Measurements from ENCODE around the gene BBIP1. TPM values are rescaled to one million over a fixed set of nuclear protein-coding genes. Genes with fewer than 3 reads are reported as not detected.

Gene BBIP1
- total RNA-seq, 2 experiments from 2014 or later: 17.1 to 21.9 TPM

DNA sequence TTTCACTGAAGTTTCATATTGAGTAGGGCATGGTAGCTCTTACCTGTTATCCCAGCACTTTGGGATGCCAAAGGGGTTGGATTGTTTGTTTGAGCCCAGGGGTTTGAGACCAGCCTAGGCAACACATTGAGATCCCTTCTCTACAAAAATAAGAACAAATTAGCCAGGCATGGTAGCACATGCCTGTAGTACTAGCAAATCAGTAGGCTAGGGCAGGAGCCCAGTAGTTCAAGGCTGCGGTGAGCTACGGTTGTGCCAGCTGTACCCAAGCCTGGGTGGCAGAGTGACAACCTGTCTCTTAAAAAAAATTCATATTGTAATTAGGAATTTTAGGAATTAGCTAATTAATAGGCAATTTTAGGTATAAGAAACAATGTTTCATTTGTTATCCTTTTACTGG is 18.0 kb downstream of the BBIP1 start:
- Histone ChIP-seq H3K9me3 (ENCODE audit: control insufficient read depth in 1 of 2, insufficient read depth in 1 of 2, low read length in 2 of 2) (no peaks in the 10 kb centered on the region), H3K27ac (ENCODE audit: low read depth in 1 of 2, low read length in 2 of 2) (no peak overlapping the region), H3K27me3 (ENCODE audit: control insufficient read depth in 1 of 2, insufficient read depth in 2 of 2, low read length in 2 of 2) (no peaks in the 10 kb centered on the region), H3K4me3 (ENCODE audit: low read length) (no peak overlapping the region), H3K36me3 (ENCODE audit: insufficient read depth, low read length) (peaks cover 72% of the 10 kb centered on the region), H3K4me1 (ENCODE audit: insufficient read depth, low read length) (no peaks in the 10 kb centered on the region)
- ChIA-PET CTCF (interaction anchor here (0.9 kb wide), 1 partner anchor 12 kb away, joined by 4 read pairs; no protein-coding TSS in a partner anchor), POLR2A (interaction anchor here (0.6 to 2.0 kb wide), 8 partner anchors 10 to 842 kb away, joined by 3 to 8 read pairs (median 4); partner anchors contain the start of genes BBIP1, PDCD4 and SHOC2)
- H3K9me3 Mint-ChIP-seq: no peaks in the 10 kb centered on the region
- peak overlapping the region; percentile 34 for H3K27ac Mint-ChIP-seq
- intact Hi-C loops (cut with DNase I, micrococcal nuclease): no loop called here
- no peak for TF ChIP-seq CTCF (IDR thresholded peaks at IDR 0.05)
- no peak for ATAC-seq (ENCODE audit: poor library complexity)
- H3K4me1 Mint-ChIP-seq (ENCODE audit: low read depth): peaks cover 34% of the 10 kb centered on the region
- H3K36me3 Mint-ChIP-seq (ENCODE audit: low read depth): peaks cover 92% of the 10 kb centered on the region
- no peaks in the 10 kb centered on the region for H3K27me3 Mint-ChIP-seq
- no peak overlapping the region for H3K4me3 Mint-ChIP-seq
- no peak for DNase-seq

DNA sequence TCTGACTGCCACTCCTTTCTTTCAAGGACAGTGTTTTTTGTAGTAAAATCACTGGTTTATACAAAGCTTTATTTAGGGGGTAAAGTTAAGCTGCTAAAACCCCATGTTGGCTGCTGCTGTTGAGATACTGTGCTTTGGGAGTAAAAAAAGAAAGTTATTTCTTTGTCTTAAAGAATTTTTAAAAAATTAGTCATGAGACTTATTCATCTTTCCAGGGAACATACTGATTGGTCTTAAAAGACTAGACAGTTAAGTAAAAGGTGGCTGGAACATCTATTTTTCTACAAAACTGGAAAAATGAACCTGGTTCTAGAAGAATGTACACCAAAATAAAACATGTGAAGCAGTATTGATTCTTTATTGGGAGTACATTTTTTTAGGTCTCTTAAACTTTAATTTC is 20.6 kb downstream of the BBIP1 start:
- Histone ChIP-seq H3K4me1 (ENCODE audit: insufficient read depth, low read length) (no peaks in the 10 kb centered on the region), H3K27me3 (ENCODE audit: control insufficient read depth in 1 of 2, insufficient read depth in 2 of 2, low read length in 2 of 2) (no peaks in the 10 kb centered on the region), H3K4me3 (ENCODE audit: low read length) (no peak overlapping the region), H3K36me3 (ENCODE audit: insufficient read depth, low read length) (peaks cover 86% of the 10 kb centered on the region), H3K9me3 (ENCODE audit: control insufficient read depth in 1 of 2, insufficient read depth in 1 of 2, low read length in 2 of 2) (no peaks in the 10 kb centered on the region), H3K27ac (ENCODE audit: low read depth in 1 of 2, low read length in 2 of 2) (no peak overlapping the region)
- Mint-ChIP-seq H3K27ac (no peak overlapping the region), H3K27me3 (no peaks in the 10 kb centered on the region), H3K4me3 (no peak overlapping the region), H3K4me1 (ENCODE audit: low read depth) (peaks cover 48% of the 10 kb centered on the region), H3K36me3 (ENCODE audit: low read depth) (peaks cover 99% of the 10 kb centered on the region), H3K9me3 (no peaks in the 10 kb centered on the region)
- DNase-seq (no peak), ATAC-seq (ENCODE audit: poor library complexity) (no peak)
- intact Hi-C loops (cut with DNase I, micrococcal nuclease): loop anchor here in 1 of 2 experiments (10.0 kb wide), 1 partner anchor 594 kb away; the partner anchor contains the start of gene SMNDC1
- ChIA-PET POLR2A (interaction anchor here (0.9 to 3.0 kb wide), 4 partner anchors 10 to 152 kb away, joined by 3 to 13 read pairs (median 4); partner anchors contain the start of genes BBIP1 and SHOC2), CTCF (interaction anchor here (0.7 to 1.4 kb wide), 6 partner anchors 11 to 822 kb away, joined by 3 to 4 read pairs (median 3); no protein-coding TSS in a partner anchor)
- TF ChIP-seq CTCF (IDR thresholded peaks at IDR 0.05): no peak

DNA sequence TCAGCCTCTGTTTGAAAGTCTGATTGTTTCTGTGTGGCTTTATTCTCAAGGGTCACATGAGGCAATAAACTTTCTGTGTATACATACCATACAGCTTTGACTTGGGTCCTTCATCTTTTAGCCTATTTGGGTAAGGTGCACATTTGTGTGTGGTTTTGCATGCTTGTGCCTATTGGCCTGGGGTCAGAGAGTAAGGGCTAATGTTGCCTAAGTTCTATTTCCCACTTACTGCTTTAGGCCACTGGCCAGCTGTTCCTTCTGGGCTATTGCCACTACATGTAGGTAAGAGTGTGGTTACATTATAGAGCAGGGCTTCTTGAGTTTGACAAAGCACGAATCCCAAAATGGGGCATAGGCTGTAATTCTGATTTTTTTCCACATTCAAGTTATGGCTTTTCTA is 21.8 kb downstream of the BBIP1 start:
- no peaks in the 10 kb centered on the region for H3K4me1 ChIP-seq (ENCODE audit: insufficient read depth, low read length)
- Mint-ChIP-seq H3K4me3 (no peak overlapping the region), H3K9me3 (no peaks in the 10 kb centered on the region), H3K4me1 (ENCODE audit: low read depth) (peaks cover 46% of the 10 kb centered on the region), H3K27me3 (no peaks in the 10 kb centered on the region), H3K27ac (no peak overlapping the region), H3K36me3 (ENCODE audit: low read depth) (peaks cover 97% of the 10 kb centered on the region)
- POLR2A ChIA-PET: interaction anchor here (0.6 to 3.0 kb wide), 9 partner anchors 13 to 156 kb away, joined by 3 to 13 read pairs (median 4); partner anchors contain the start of genes BBIP1 and SHOC2
- TF ChIP-seq CTCF (IDR thresholded peaks at IDR 0.05): no peak
- no peak overlapping the region for H3K4me3 ChIP-seq (ENCODE audit: low read length)
- ATAC-seq (ENCODE audit: poor library complexity) (no peak), DNase-seq (no peak)
- H3K27me3 ChIP-seq (ENCODE audit: control insufficient read depth in 1 of 2, insufficient read depth in 2 of 2, low read length in 2 of 2): no peaks in the 10 kb centered on the region
- intact Hi-C loops (cut with DNase I, micrococcal nuclease): loop anchor here in 1 of 2 experiments (10.0 kb wide), 1 partner anchor 592 kb away; the partner anchor contains the start of gene SMNDC1
- H3K36me3 ChIP-seq (ENCODE audit: insufficient read depth, low read length): peaks cover 89% of the 10 kb centered on the region
- H3K9me3 ChIP-seq (ENCODE audit: control insufficient read depth in 1 of 2, insufficient read depth in 1 of 2, low read length in 2 of 2): no peaks in the 10 kb centered on the region
- CTCF ChIA-PET: interaction anchor here (1.1 to 1.4 kb wide), 3 partner anchors 9 to 151 kb away, joined by 3 to 4 read pairs (median 4); no protein-coding TSS in a partner anchor
- H3K27ac ChIP-seq (ENCODE audit: low read depth in 1 of 2, low read length in 2 of 2): no peak overlapping the region
